Activated CD4-positive, alpha-beta T cell treated with anti-CD3 and anti-CD28 coated beads for 36 hours (primary cell): ENCODE results near the gene UBTD2. TPM values are rescaled to one million over a fixed set of nuclear protein-coding genes. Genes with fewer than 3 reads are reported as not detected.
A peak's percentile ranks its signal among the peaks of the same experiment; 100 is the strongest.

ENCODE experiments used
- ATAC-seq: fragments of 200-7000 bp; cut with Tn5 transposase; one replicate; pipeline ENCODE4 v1.10.0; 2021; ENCODE audit warnings: mild to moderate bottlenecking, moderate library complexity
- CTCF ChIA-PET: fragments of 350-600 bp; sonication (Branson Sonifier 250); formaldehyde crosslinking; loops from one replicate; lab custom pipeline; 2021; ENCODE audit warnings: antibody characterized with exemption; lab: Charles Lee
- POLR2A ChIA-PET: fragments of 350-600 bp; sonication (Branson Sonifier 250); formaldehyde crosslinking; loops from one replicate; lab custom pipeline; 2021; ENCODE audit warnings: antibody characterized with exemption, inconsistent platforms; lab: Charles Lee
- DNase-seq: peaks from one replicate; pipeline ENCODE4 v3.0.0-alpha.2; 2020
- H3K27ac Mint-ChIP-seq: one replicate; pipeline ENCODE4 v1.8.0; 2021; ENCODE audit warnings: mixed read lengths
- H3K27me3 Mint-ChIP-seq: one replicate; pipeline ENCODE4 v1.8.0; 2021; ENCODE audit warnings: mixed read lengths
- H3K36me3 Mint-ChIP-seq: one replicate; pipeline ENCODE4 v1.8.0; 2021; ENCODE audit warnings: low read depth, mixed read lengths
- H3K4me1 Mint-ChIP-seq: one replicate; pipeline ENCODE4 v1.8.0; 2021; ENCODE audit warnings: mixed read lengths
- H3K4me3 Mint-ChIP-seq: one replicate; pipeline ENCODE4 v1.8.0; 2021; ENCODE audit warnings: mild to moderate bottlenecking, moderate library complexity, mixed read lengths
- H3K9me3 Mint-ChIP-seq: one replicate; pipeline ENCODE4 v1.8.0; 2021; ENCODE audit warnings: low read depth, mixed read lengths
- intact Hi-C, 2 experiments: fragments of 100-400 bp; cut with DNase I in 1 of 2; cut with micrococcal nuclease in 1 of 2; formaldehyde crosslinking; loops; one replicate each; pipeline versions ENCODE4 v1.14.2 to v1.15.1; 2022 to 2024; cut with DNase I, micrococcal nuclease
- total RNA-seq, 2 experiments: library from RNA; stranded (reverse); gene quantifications; one replicate each; pipeline ENCODE4 v1.2.3, GENCODE V29; 2021

Gene UBTD2
- total RNA-seq, 2 experiments from 2014 or later: 6.0 to 6.1 TPM

DNA sequence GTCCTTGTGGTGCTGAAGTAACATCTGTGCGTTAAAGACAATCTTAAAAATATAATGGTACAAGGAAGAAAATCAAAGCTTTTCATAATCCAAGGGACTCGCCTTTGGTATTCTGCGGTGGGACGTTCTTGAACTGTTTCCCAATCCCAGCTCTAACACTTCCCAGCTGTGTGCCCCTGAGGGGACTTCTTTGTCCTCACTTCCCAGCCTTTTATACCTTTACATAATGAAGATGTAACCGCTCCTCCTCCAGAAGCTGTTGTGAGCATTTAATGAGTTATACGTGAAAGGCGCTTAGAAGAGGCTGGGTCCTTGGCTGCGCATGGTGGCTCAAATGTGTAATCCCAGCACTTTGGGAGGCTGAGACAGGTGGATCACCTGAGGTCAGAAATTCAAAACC is 112.4 kb downstream of the UBTD2 start:
- intact Hi-C loops: loop anchor here (10.0 kb wide), 3 partner anchors 786 to 1896 kb away; partner anchors contain the start of gene NPM1 (in 1 of the 2)
- Mint-ChIP-seq H3K4me3 (no peak overlapping the region), H3K4me1 (peaks cover 93% of the 10 kb centered on the region), H3K36me3 (peaks cover 24% of the 10 kb centered on the region), H3K9me3 (no peaks in the 10 kb centered on the region), H3K27me3 (no peaks in the 10 kb centered on the region), H3K27ac (peak overlapping the region; percentile 83)
- POLR2A ChIA-PET: interaction anchor here (0.6 kb wide), 1 partner anchor 53 kb away, joined by 5 read pairs; no protein-coding TSS in a partner anchor
- DNase-seq: no peak
- CTCF ChIA-PET: interaction anchor here (1.3 to 1.5 kb wide), 2 partner anchors 16 to 19 kb away, joined by 3 to 4 read pairs; no protein-coding TSS in a partner anchor
- ATAC-seq: no peak

DNA sequence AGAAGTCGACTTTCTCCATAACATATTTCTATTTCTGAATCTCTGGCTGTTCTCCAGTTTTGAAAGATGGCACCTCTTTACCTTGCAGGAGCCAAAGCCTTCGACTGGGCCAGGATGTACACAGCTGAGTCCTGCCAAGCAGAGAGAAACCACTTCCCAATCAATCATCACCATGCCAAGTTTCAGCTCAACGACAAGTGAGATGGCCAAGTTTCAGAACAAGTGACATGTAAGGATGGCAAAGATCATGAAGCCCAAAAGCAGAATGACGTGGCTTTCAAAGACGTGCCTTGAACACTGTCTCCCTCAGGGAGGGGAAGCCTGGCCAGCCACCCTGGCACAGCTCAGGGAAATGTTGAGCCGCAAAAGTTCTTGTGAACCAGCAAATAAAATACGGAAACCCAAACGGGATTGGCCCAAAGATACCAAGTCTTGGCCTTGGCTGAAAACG is 113.3 kb downstream of the UBTD2 start:
- ChIA-PET POLR2A (interaction anchor here (0.7 to 0.9 kb wide), 2 partner anchors 8 to 9 kb away, joined by 3 read pairs; no protein-coding TSS in a partner anchor), CTCF (interaction anchor here (0.6 to 1.5 kb wide), 6 partner anchors 17 to 80 kb away, joined by 3 to 4 read pairs (median 4); no protein-coding TSS in a partner anchor)
- intact Hi-C loops: loop anchor here (10.0 kb wide), 3 partner anchors 785 to 1895 kb away; partner anchors contain the start of gene NPM1 (in 1 of the 2)
- peak overlapping the region; percentile 83 for H3K27ac Mint-ChIP-seq
- ATAC-seq (peak; percentile 39), DNase-seq (peak; percentile 46)
- H3K27me3 Mint-ChIP-seq: no peaks in the 10 kb centered on the region
- no peaks in the 10 kb centered on the region for H3K9me3 Mint-ChIP-seq
- peaks cover 87% of the 10 kb centered on the region for H3K4me1 Mint-ChIP-seq
- no peak overlapping the region for H3K4me3 Mint-ChIP-seq
- peaks cover 21% of the 10 kb centered on the region for H3K36me3 Mint-ChIP-seq

DNA sequence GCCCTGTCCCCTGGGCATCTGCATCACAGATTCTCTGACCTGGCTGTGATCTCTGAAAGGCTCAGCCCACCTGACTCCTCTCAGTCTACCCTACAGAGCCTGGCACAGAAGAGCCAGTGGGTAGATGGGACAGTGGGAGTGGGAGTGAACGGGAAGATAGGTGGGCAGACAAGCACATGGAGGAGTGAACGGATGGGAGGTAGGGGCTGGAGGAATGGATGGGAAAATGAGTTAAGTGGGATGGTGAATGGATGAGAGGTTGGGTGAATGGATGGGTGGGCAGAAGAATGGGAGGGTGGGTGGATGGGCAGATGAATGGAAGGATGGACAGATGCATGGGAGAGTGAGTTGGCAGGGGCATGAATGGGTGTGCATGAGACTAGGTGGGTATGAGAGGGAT is 114.3 kb downstream of the UBTD2 start:
- ATAC-seq: no peak
- Mint-ChIP-seq H3K4me3 (no peak overlapping the region), H3K27ac (peak overlapping the region; percentile 7), H3K9me3 (no peaks in the 10 kb centered on the region), H3K36me3 (peaks cover 21% of the 10 kb centered on the region), H3K4me1 (peaks cover 83% of the 10 kb centered on the region), H3K27me3 (no peaks in the 10 kb centered on the region)
- intact Hi-C loops: no loop called here
- no peak for DNase-seq
- CTCF ChIA-PET: interaction anchor here (0.6 to 1.2 kb wide), 2 partner anchors 48 to 1531 kb away, joined by 3 read pairs; no protein-coding TSS in a partner anchor
- POLR2A ChIA-PET: no interaction called here

GRCh38 chr5:172168311-172168710 is 115.3 kb downstream of the UBTD2 start:
- peaks cover 80% of the 10 kb centered on the region for H3K4me1 Mint-ChIP-seq
- CTCF ChIA-PET: no interaction called here
- H3K4me3 Mint-ChIP-seq: no peak overlapping the region
- H3K9me3 Mint-ChIP-seq: no peaks in the 10 kb centered on the region
- H3K27me3 Mint-ChIP-seq: no peaks in the 10 kb centered on the region
- POLR2A ChIA-PET: no interaction called here
- H3K36me3 Mint-ChIP-seq: peaks cover 15% of the 10 kb centered on the region
- intact Hi-C loops: no loop called here
- ATAC-seq: no peak
- peak overlapping the region; percentile 1 for H3K27ac Mint-ChIP-seq
- DNase-seq: no peak

GRCh38 chr5:172167895-172168294 is 115.7 kb downstream of the UBTD2 start:
- DNase-seq (no peak), ATAC-seq (no peak)
- Mint-ChIP-seq H3K4me1 (peaks cover 80% of the 10 kb centered on the region), H3K9me3 (no peaks in the 10 kb centered on the region), H3K36me3 (peaks cover 15% of the 10 kb centered on the region), H3K27ac (peak overlapping the region; percentile 1), H3K4me3 (no peak overlapping the region), H3K27me3 (no peaks in the 10 kb centered on the region)
- intact Hi-C loops: no loop called here
- CTCF ChIA-PET: no interaction called here
- POLR2A ChIA-PET: no interaction called here

- intact Hi-C loops: no loop called here
- no peak for DNase-seq
- Mint-ChIP-seq H3K4me1 (peaks cover 79% of the 10 kb centered on the region), H3K27me3 (no peaks in the 10 kb centered on the region), H3K9me3 (no peaks in the 10 kb centered on the region), H3K27ac (no peak overlapping the region), H3K36me3 (peaks cover 18% of the 10 kb centered on the region), H3K4me3 (no peak overlapping the region)
- ATAC-seq: no peak
- POLR2A ChIA-PET: no interaction called here
- CTCF ChIA-PET: no interaction called here
Measured at GRCh38 chr5:172166030-172166826, 117.3 kb downstream of the UBTD2 start.

DNA sequence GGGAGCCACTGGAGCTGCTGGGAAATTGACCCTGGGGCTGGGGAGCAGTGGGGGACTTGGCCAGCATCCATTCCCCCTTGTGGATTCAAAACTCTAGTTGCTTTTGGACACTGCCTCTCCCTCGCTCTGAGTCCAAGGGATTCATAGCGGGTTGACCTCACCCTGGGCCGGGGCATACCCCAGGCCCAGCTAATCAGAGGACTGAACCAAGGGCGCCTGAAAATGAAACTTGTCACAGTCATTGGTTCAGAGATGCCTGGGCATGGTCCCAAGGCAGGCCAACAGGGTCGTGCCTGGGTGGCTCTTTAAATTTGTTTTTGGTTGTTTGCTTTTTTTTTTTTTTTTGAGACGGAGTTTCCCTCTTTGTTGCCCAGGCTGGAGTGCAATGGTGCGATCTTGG is 118.1 kb downstream of the UBTD2 start:
- peaks cover 16% of the 10 kb centered on the region for H3K36me3 Mint-ChIP-seq
- ChIA-PET CTCF (interaction anchor here (1.0 kb wide), 1 partner anchor 85 kb away, joined by 3 read pairs; no protein-coding TSS in a partner anchor), POLR2A (no interaction called here)
- H3K4me1 Mint-ChIP-seq: peaks cover 78% of the 10 kb centered on the region
- no peak for ATAC-seq
- no peak overlapping the region for H3K27ac Mint-ChIP-seq
- no peaks in the 10 kb centered on the region for H3K27me3 Mint-ChIP-seq
- DNase-seq: no peak
- intact Hi-C loops: no loop called here
- H3K9me3 Mint-ChIP-seq: no peaks in the 10 kb centered on the region
- no peak overlapping the region for H3K4me3 Mint-ChIP-seq

GRCh38 chr5:172164769-172165212 is 118.8 kb downstream of the UBTD2 start:
- H3K27ac Mint-ChIP-seq: no peak overlapping the region
- no peak overlapping the region for H3K4me3 Mint-ChIP-seq
- H3K36me3 Mint-ChIP-seq: peaks cover 13% of the 10 kb centered on the region
- no peaks in the 10 kb centered on the region for H3K9me3 Mint-ChIP-seq
- CTCF ChIA-PET: interaction anchor here (0.8 to 1.0 kb wide), 2 partner anchors 84 to 128 kb away, joined by 3 read pairs; no protein-coding TSS in a partner anchor
- intact Hi-C loops: no loop called here
- no peak for ATAC-seq
- POLR2A ChIA-PET: interaction anchor here (1.0 kb wide), 1 partner anchor 9 kb away, joined by 5 read pairs; no protein-coding TSS in a partner anchor
- no peak for DNase-seq
- H3K27me3 Mint-ChIP-seq: no peaks in the 10 kb centered on the region
- H3K4me1 Mint-ChIP-seq: peaks cover 75% of the 10 kb centered on the region

DNA sequence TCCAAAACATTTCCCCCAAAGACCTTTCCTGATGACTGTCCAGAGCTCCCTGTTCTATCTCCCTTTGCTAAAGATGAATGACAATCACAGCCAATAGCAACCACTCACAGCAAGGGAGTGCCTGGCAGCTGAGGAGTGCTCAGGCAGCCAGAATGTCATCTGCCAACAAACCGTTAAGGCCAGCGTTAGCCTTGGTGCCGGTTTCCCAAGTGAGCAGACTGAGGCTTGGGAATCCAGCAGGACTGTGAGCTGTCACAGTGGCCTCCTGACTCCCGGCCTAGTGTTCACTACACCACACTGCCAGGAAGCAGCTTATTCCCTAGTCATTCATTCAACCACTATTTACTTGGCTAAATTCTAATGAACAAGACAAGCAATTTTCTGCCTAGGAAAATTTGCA is 120.2 kb downstream of the UBTD2 start:
- ChIA-PET POLR2A (interaction anchor here (0.7 to 1.0 kb wide), 3 partner anchors 11 to 51 kb away, joined by 3 to 5 read pairs (median 3); no protein-coding TSS in a partner anchor), CTCF (interaction anchor here (1.2 to 2.4 kb wide), 2 partner anchors 10 to 12 kb away, joined by 4 to 12 read pairs; no protein-coding TSS in a partner anchor)
- H3K4me1 Mint-ChIP-seq: peaks cover 72% of the 10 kb centered on the region
- H3K4me3 Mint-ChIP-seq: no peak overlapping the region
- ATAC-seq (no peak), DNase-seq (no peak)
- H3K27ac Mint-ChIP-seq: no peak overlapping the region
- peaks cover 19% of the 10 kb centered on the region for H3K36me3 Mint-ChIP-seq
- no peaks in the 10 kb centered on the region for H3K27me3 Mint-ChIP-seq
- intact Hi-C loops: no loop called here
- H3K9me3 Mint-ChIP-seq: no peaks in the 10 kb centered on the region

DNA sequence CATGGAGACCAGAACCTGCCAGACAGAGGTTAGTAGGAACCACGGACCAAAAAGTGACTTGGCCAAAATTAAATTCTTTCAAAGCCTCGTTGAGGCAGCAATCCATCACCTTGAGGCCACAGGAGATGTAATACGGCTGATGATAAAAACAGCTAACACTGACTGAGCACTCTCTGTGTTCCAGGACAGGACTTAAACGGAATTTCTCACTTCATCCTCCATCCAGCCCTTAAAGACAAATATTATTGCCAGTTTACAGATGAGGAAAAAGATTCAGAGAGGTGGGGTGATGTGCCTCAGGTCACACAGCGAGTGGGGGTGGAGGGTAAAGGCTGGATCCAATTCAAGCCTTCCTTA is 120.6 kb downstream of the UBTD2 start:
- DNase-seq (no peak), ATAC-seq (no peak)
- intact Hi-C loops: no loop called here
- Mint-ChIP-seq H3K36me3 (peaks cover 22% of the 10 kb centered on the region), H3K4me3 (no peak overlapping the region), H3K4me1 (peaks cover 70% of the 10 kb centered on the region), H3K27ac (no peak overlapping the region), H3K9me3 (no peaks in the 10 kb centered on the region), H3K27me3 (no peaks in the 10 kb centered on the region)
- CTCF ChIA-PET: interaction anchor here (1.2 to 2.4 kb wide), 2 partner anchors 11 to 13 kb away, joined by 4 to 12 read pairs; no protein-coding TSS in a partner anchor
- POLR2A ChIA-PET: interaction anchor here (1.0 kb wide), 1 partner anchor 51 kb away, joined by 3 read pairs; no protein-coding TSS in a partner anchor

GRCh38 chr5:172162323-172162986 is 121.1 kb downstream of the UBTD2 start:
- ChIA-PET CTCF (interaction anchor here (1.0 to 2.4 kb wide), 5 partner anchors 10 to 26 kb away, joined by 3 to 12 read pairs (median 5); partner anchors contain the start of gene STK10), POLR2A (interaction anchor here (1.0 to 1.1 kb wide), 2 partner anchors 47 to 50 kb away, joined by 3 read pairs; no protein-coding TSS in a partner anchor)
- Mint-ChIP-seq H3K4me1 (peaks cover 66% of the 10 kb centered on the region), H3K4me3 (no peak overlapping the region), H3K27me3 (no peaks in the 10 kb centered on the region), H3K9me3 (no peaks in the 10 kb centered on the region), H3K36me3 (peaks cover 24% of the 10 kb centered on the region), H3K27ac (peak overlapping the region; percentile 51)
- ATAC-seq (no peak), DNase-seq (no peak)
- intact Hi-C loops: no loop called here
